CD8-positive, alpha-beta memory T cell (primary cell): Measurements from ENCODE around the gene DDAH1. TPM values are rescaled to one million over a fixed set of nuclear protein-coding genes. Genes with fewer than 3 reads are reported as not detected.
"Not testable (repeated sequence)": the region's sequence is repeated elsewhere in the genome, so short reads cannot be mapped to it uniquely, and the experiment has no call there.

Experiments used
- CTCF ChIA-PET: fragments of 350-600 bp; sonication (Branson Sonifier 250); formaldehyde crosslinking; loops from one replicate; lab custom pipeline; 2021; ENCODE audit warnings: antibody characterized with exemption; lab: Charles Lee
- POLR2A ChIA-PET: fragments of 350-600 bp; sonication (Branson Sonifier 250); formaldehyde crosslinking; loops from one replicate; lab custom pipeline; 2021; ENCODE audit warnings: antibody characterized with exemption; lab: Charles Lee
- DNase-seq, 5 donors: peaks; one replicate each; pipeline versions ENCODE4 v3.0.0 to v3.0.0-alpha.2; 2020 to 2022; ENCODE audit warnings: mixed read lengths in 1 of 5
- H3K27ac ChIP-seq: one replicate; pipeline ENCODE4 v1.7.0; 2013; ENCODE audit warnings: low read depth, mild to moderate bottlenecking, low read length, moderate library complexity
- H3K27me3 ChIP-seq: 2 replicates; pipeline ENCODE4 v1.7.0; 2013; ENCODE audit warnings: low read length, mild to moderate bottlenecking; ENCODE audit not compliant: insufficient read depth, poor library complexity, severe bottlenecking
- H3K36me3 ChIP-seq: 2 replicates; pipeline ENCODE4 v1.7.0; 2013; ENCODE audit warnings: mild to moderate bottlenecking, low read length, moderate library complexity; ENCODE audit not compliant: insufficient read depth
- H3K4me1 ChIP-seq: 2 replicates; pipeline ENCODE4 v1.7.0; 2013; ENCODE audit warnings: mild to moderate bottlenecking, low read length, moderate library complexity; ENCODE audit not compliant: insufficient read depth
- H3K4me3 ChIP-seq: 2 replicates; pipeline ENCODE4 v1.7.0; 2013; ENCODE audit warnings: mild to moderate bottlenecking, low read length
- H3K9me3 ChIP-seq: 2 replicates; pipeline ENCODE4 v1.7.0; 2013; ENCODE audit warnings: mild to moderate bottlenecking, low read length
- H3K27ac Mint-ChIP-seq, 8 donors: one replicate each; pipeline ENCODE4 v1.8.0; 2020 to 2021; ENCODE audit warnings: mixed read lengths in 8 of 8, mild to moderate bottlenecking in 6 of 8, inconsistent platforms in 3 of 8, moderate library complexity in 3 of 8
- H3K27me3 Mint-ChIP-seq, 2 donors: one replicate each; pipeline ENCODE4 v1.8.0; 2020 to 2021; ENCODE audit warnings: mixed read lengths in 2 of 2, mild to moderate bottlenecking in 1 of 2, moderate library complexity in 1 of 2
- H3K36me3 Mint-ChIP-seq, 3 donors: one replicate each; pipeline ENCODE4 v1.8.0; 2020 to 2021; ENCODE audit warnings: mixed read lengths in 3 of 3, inconsistent platforms in 1 of 3, mild to moderate bottlenecking in 1 of 3
- H3K4me1 Mint-ChIP-seq, 3 donors: one replicate each; pipeline ENCODE4 v1.8.0; 2020 to 2021; ENCODE audit warnings: mixed read lengths in 3 of 3, inconsistent platforms in 1 of 3, mild to moderate bottlenecking in 1 of 3
- H3K4me3 Mint-ChIP-seq, 7 donors: one replicate each; pipeline ENCODE4 v1.8.0; 2020 to 2021; ENCODE audit warnings: mixed read lengths in 7 of 7, mild to moderate bottlenecking in 6 of 7, moderate library complexity in 4 of 7, inconsistent platforms in 2 of 7
- H3K9me3 Mint-ChIP-seq, 5 donors: one replicate each; pipeline ENCODE4 v1.8.0; 2020 to 2022; ENCODE audit warnings: mixed read lengths in 5 of 5, mild to moderate bottlenecking in 3 of 5, moderate library complexity in 2 of 5, inconsistent platforms in 1 of 5
- polyA plus RNA-seq: library from polyadenylated mRNA; unstranded; fragments of 300-500 nt; fragmentation: Illumina TruSeq; gene quantifications from one replicate; pipeline ENCODE4 v1.2.3, GENCODE V29; 2021
- total RNA-seq, 2 experiments: library from RNA; stranded (reverse); gene quantifications; one replicate each; pipeline ENCODE4 v1.2.3, GENCODE V29; 2021

The DDAH1 gene
- total and polyA plus RNA-seq, 3 experiments from 2014 or later: not detected

GRCh38 chr1:85480566-85480965, 15.6 kb upstream of the DDAH1 start:
- Histone ChIP-seq H3K36me3 (no peaks in the 10 kb centered on the region), H3K4me1 (no peaks in the 10 kb centered on the region), H3K27ac (no peak overlapping the region), H3K27me3 (no peaks in the 10 kb centered on the region), H3K9me3 (no peaks in the 10 kb centered on the region), H3K4me3 (no peak overlapping the region)
- peaks cover 5 to 37% of the 10 kb centered on the region in 2 donors for H3K27me3 Mint-ChIP-seq
- no peaks in the 10 kb centered on the region for H3K36me3 Mint-ChIP-seq
- no peaks in the 10 kb centered on the region for H3K4me1 Mint-ChIP-seq
- ChIA-PET CTCF (no interaction called here), POLR2A (no interaction called here)
- DNase-seq: no peak
- H3K27ac Mint-ChIP-seq: no peak overlapping the region
- no peak overlapping the region for H3K4me3 Mint-ChIP-seq
- no peaks in the 10 kb centered on the region for H3K9me3 Mint-ChIP-seq

GRCh38 chr1:85479491-85479890, 14.5 kb upstream of the DDAH1 start:
- no peak for DNase-seq
- no peaks in the 10 kb centered on the region for H3K9me3 ChIP-seq
- H3K4me3 Mint-ChIP-seq: no peak overlapping the region
- no peak overlapping the region for H3K27ac Mint-ChIP-seq
- peaks cover 7 to 33% of the 10 kb centered on the region in 2 donors for H3K27me3 Mint-ChIP-seq
- H3K27ac ChIP-seq: no peak overlapping the region
- no peak overlapping the region for H3K4me3 ChIP-seq
- H3K9me3 Mint-ChIP-seq: no peaks in the 10 kb centered on the region
- no peaks in the 10 kb centered on the region for H3K27me3 ChIP-seq
- ChIA-PET CTCF (no interaction called here), POLR2A (no interaction called here)
- no peaks in the 10 kb centered on the region for H3K36me3 ChIP-seq
- no peaks in the 10 kb centered on the region for H3K36me3 Mint-ChIP-seq
- no peaks in the 10 kb centered on the region for H3K4me1 Mint-ChIP-seq
- H3K4me1 ChIP-seq: no peaks in the 10 kb centered on the region

GRCh38 chr1:85478366-85478765, 13.4 kb upstream of the DDAH1 start:
- Histone ChIP-seq H3K9me3 (no peaks in the 10 kb centered on the region), H3K36me3 (no peaks in the 10 kb centered on the region), H3K27me3 (no peaks in the 10 kb centered on the region), H3K4me1 (no peaks in the 10 kb centered on the region), H3K27ac (no peak overlapping the region), H3K4me3 (no peak overlapping the region)
- no peak for DNase-seq
- ChIA-PET POLR2A (no interaction called here), CTCF (no interaction called here)
- Mint-ChIP-seq H3K27ac (no peak overlapping the region), H3K36me3 (no peaks in the 10 kb centered on the region), H3K9me3 (peaks cover 0 to 2% (median 0%) of the 10 kb centered on the region in 5 donors), H3K4me3 (no peak overlapping the region), H3K27me3 (peaks cover 12 to 32% of the 10 kb centered on the region in 2 donors), H3K4me1 (no peaks in the 10 kb centered on the region)

- no peak for DNase-seq
- Histone ChIP-seq H3K9me3 (no peaks in the 10 kb centered on the region), H3K36me3 (no peaks in the 10 kb centered on the region), H3K27ac (no peak overlapping the region), H3K4me3 (no peak overlapping the region), H3K27me3 (no peaks in the 10 kb centered on the region), H3K4me1 (no peaks in the 10 kb centered on the region)
- POLR2A ChIA-PET: no interaction called here
- Mint-ChIP-seq H3K27me3 (peaks cover 15 to 47% of the 10 kb centered on the region in 2 donors), H3K36me3 (no peaks in the 10 kb centered on the region), H3K27ac (no peak overlapping the region), H3K4me3 (no peak overlapping the region), H3K9me3 (peaks cover 0 to 2% (median 0%) of the 10 kb centered on the region in 5 donors), H3K4me1 (no peaks in the 10 kb centered on the region)
- CTCF ChIA-PET: no interaction called here
Observed at GRCh38 chr1:85475055-85475454, 10.1 kb upstream of the DDAH1 start.

GRCh38 chr1:85473390-85473789, 8.4 kb upstream of the DDAH1 start:
- H3K27me3 Mint-ChIP-seq: peaks cover 22 to 50% of the 10 kb centered on the region in 2 donors
- H3K36me3 Mint-ChIP-seq: no peaks in the 10 kb centered on the region
- Histone ChIP-seq H3K27ac (no peak overlapping the region), H3K4me3 (no peak overlapping the region), H3K27me3 (no peaks in the 10 kb centered on the region), H3K36me3 (no peaks in the 10 kb centered on the region), H3K4me1 (no peaks in the 10 kb centered on the region), H3K9me3 (no peaks in the 10 kb centered on the region)
- peaks cover 0 to 4% (median 2%) of the 10 kb centered on the region in 5 donors for H3K9me3 Mint-ChIP-seq
- no peak overlapping the region for H3K4me3 Mint-ChIP-seq
- no peak overlapping the region for H3K27ac Mint-ChIP-seq
- no peak for DNase-seq
- ChIA-PET POLR2A (no interaction called here), CTCF (no interaction called here)
- H3K4me1 Mint-ChIP-seq: no peaks in the 10 kb centered on the region

- POLR2A ChIA-PET: no interaction called here
- H3K4me3 Mint-ChIP-seq: no peak overlapping the region
- peaks cover 4% of the 10 kb centered on the region for H3K27me3 ChIP-seq
Observed at GRCh38 chr1:85471558-85471957, 6.6 kb upstream of the DDAH1 start.

GRCh38 chr1:85470130-85470529, 5.2 kb upstream of the DDAH1 start:
- H3K36me3 Mint-ChIP-seq, H3K4me3 Mint-ChIP-seq, H3K4me1 ChIP-seq, POLR2A ChIA-PET, H3K27ac Mint-ChIP-seq, H3K9me3 Mint-ChIP-seq, H3K9me3 ChIP-seq, H3K27me3 ChIP-seq, H3K4me1 Mint-ChIP-seq, H3K27ac ChIP-seq, H3K4me3 ChIP-seq, CTCF ChIA-PET, H3K36me3 ChIP-seq, DNase-seq: not testable (repeated sequence)
- H3K27me3 Mint-ChIP-seq: peaks cover 36 to 64% of the 10 kb centered on the region in 2 donors

More at GRCh38 chr1:85471558-85471957, 6.6 kb upstream of the DDAH1 start:
- Histone ChIP-seq H3K9me3 (no peaks in the 10 kb centered on the region), H3K27ac (no peak overlapping the region), H3K4me1 (no peaks in the 10 kb centered on the region), H3K36me3 (no peaks in the 10 kb centered on the region), H3K4me3 (no peak overlapping the region)
- Mint-ChIP-seq H3K9me3 (peaks cover 0 to 4% (median 3%) of the 10 kb centered on the region in 5 donors), H3K27me3 (peaks cover 26 to 55% of the 10 kb centered on the region in 2 donors), H3K27ac (no peak overlapping the region), H3K36me3 (no peaks in the 10 kb centered on the region), H3K4me1 (no peaks in the 10 kb centered on the region)
- CTCF ChIA-PET: no interaction called here
- no peak for DNase-seq

GRCh38 chr1:85467929-85468540, 3.1 kb upstream of the DDAH1 start:
- no peak overlapping the region for H3K4me3 Mint-ChIP-seq
- Histone ChIP-seq H3K27me3 (peaks cover 8% of the 10 kb centered on the region), H3K36me3 (no peaks in the 10 kb centered on the region), H3K9me3 (no peaks in the 10 kb centered on the region), H3K27ac (no peak overlapping the region), H3K4me3 (no peak overlapping the region), H3K4me1 (no peaks in the 10 kb centered on the region)
- peaks cover 40 to 70% of the 10 kb centered on the region in 2 donors for H3K27me3 Mint-ChIP-seq
- no peak for DNase-seq
- ChIA-PET CTCF (no interaction called here), POLR2A (no interaction called here)
- H3K36me3 Mint-ChIP-seq: no peaks in the 10 kb centered on the region
- H3K9me3 Mint-ChIP-seq: peaks cover 0 to 4% (median 2%) of the 10 kb centered on the region in 5 donors
- H3K4me1 Mint-ChIP-seq: peaks cover 6 to 15% (median 14%) of the 10 kb centered on the region in 3 donors
- H3K27ac Mint-ChIP-seq: no peak overlapping the region
